ENCODE data around the gene OR52D1. TPM values are rescaled to one million over a fixed set of nuclear protein-coding genes. Genes with fewer than 3 reads are reported as not detected.

OR52D1 gene
- polyA plus RNA-seq, 1 donor from 2014 or later = not detected

DNA sequence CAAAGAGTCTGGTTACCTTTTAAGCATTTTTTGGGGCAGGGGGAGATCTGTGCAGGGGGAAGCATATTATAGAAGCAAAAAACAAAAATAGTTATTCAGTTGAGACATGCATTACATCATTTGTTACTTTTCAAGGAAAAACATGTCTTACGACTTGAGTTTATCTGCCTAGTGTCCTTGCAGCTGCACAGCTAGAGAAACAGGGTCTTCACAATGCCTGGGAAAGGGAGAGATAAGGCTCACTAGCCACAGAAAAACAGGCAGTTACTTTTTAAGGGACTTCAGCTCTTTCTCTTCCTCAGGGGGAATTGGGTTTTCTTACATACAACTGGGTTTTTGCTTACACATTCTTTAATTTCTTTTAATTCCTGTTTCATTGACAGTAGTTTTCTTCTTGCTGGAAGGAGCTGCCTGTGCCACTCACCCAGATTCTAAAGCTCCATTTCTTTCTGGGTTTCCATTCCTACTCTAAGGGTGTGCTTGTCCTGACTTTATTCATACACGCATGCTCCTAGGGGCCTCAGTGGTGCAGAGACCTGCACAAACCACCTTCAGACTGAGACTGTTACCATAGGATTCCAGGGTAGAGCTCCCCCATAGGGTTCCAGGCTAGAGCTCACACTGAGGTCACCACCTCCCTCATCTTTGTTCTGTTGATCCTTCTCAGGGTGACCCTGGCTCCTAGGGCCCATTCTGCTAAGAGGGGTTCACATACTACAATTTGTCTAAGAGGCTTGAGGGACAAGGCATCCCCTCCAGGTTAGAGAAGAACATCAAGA lies 42.8 kb downstream of the OR52D1 start:
- Histone ChIP-seq H3K27me3 (ENCODE audit: insufficient read depth, low read depth, low read length) (no peaks in the 10 kb centered on the region), H3K9ac (ENCODE audit: low read length) (no peak overlapping the region), H3K36me3 (ENCODE audit: insufficient read depth, low read length) (no peaks in the 10 kb centered on the region), H3F3A (ENCODE audit: insufficient read depth, low read length, poor library complexity, severe bottlenecking) (no peaks in the 10 kb centered on the region), H3K9me2 (ENCODE audit: insufficient read depth, low read length) (no peaks in the 10 kb centered on the region), H3K79me2 (replicated peaks; ENCODE audit: insufficient read depth, low read length) (no peaks in the 10 kb centered on the region), H3K4me3 (ENCODE audit: low read length) (no peak overlapping the region), H3K27ac (ENCODE audit: low read length) (no peak overlapping the region), H4K20me1 (ENCODE audit: insufficient read depth) (no peaks in the 10 kb centered on the region), H3K4me2 (ENCODE audit: low read length) (no peak overlapping the region), H2AFZ (ENCODE audit: low read depth, low read length) (no peak overlapping the region), H3K9me3 (ENCODE audit: low read length) (no peaks in the 10 kb centered on the region)
- TF ChIP-seq MXI1 (conservative IDR thresholded peaks at IDR 0.05; ENCODE audit: poor library complexity, severe bottlenecking) (no peak), SMC3 (conservative IDR thresholded peaks at IDR 0.05; ENCODE audit: poor library complexity) (no peak), EP300 (conservative IDR thresholded peaks at IDR 0.05; ENCODE audit: poor library complexity, severe bottlenecking) (no peak), EZH2 (IDR thresholded peaks at IDR 0.05; ENCODE audit: borderline replicate concordance, insufficient read depth, low read length, poor library complexity, severe bottlenecking) (no peak), RAD21 (conservative IDR thresholded peaks at IDR 0.05) (no peak), CTCF (IDR thresholded peaks at IDR 0.05; ENCODE audit: poor library complexity, severe bottlenecking) (no peak), POLR2AphosphoS5 (IDR thresholded peaks at IDR 0.05) (no peak), TAF1 (IDR thresholded peaks at IDR 0.05; ENCODE audit: low read depth) (no peak)
- TF ChIP-seq, protein P1, sequence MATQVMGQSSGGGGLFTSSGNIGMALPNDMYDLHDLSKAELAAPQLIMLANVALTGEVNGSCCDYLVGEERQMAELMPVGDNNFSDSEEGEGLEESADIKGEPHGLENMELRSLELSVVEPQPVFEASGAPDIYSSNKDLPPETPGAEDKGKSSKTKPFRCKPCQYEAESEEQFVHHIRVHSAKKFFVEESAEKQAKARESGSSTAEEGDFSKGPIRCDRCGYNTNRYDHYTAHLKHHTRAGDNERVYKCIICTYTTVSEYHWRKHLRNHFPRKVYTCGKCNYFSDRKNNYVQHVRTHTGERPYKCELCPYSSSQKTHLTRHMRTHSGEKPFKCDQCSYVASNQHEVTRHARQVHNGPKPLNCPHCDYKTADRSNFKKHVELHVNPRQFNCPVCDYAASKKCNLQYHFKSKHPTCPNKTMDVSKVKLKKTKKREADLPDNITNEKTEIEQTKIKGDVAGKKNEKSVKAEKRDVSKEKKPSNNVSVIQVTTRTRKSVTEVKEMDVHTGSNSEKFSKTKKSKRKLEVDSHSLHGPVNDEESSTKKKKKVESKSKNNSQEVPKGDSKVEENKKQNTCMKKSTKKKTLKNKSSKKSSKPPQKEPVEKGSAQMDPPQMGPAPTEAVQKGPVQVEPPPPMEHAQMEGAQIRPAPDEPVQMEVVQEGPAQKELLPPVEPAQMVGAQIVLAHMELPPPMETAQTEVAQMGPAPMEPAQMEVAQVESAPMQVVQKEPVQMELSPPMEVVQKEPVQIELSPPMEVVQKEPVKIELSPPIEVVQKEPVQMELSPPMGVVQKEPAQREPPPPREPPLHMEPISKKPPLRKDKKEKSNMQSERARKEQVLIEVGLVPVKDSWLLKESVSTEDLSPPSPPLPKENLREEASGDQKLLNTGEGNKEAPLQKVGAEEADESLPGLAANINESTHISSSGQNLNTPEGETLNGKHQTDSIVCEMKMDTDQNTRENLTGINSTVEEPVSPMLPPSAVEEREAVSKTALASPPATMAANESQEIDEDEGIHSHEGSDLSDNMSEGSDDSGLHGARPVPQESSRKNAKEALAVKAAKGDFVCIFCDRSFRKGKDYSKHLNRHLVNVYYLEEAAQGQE (IDR thresholded peaks at IDR 0.05; ENCODE audit: borderline replicate concordance) = no peak

- Histone ChIP-seq H4K20me1 (ENCODE audit: insufficient read depth) (no peaks in the 10 kb centered on the region), H3K79me2 (replicated peaks; ENCODE audit: insufficient read depth, low read length) (no peaks in the 10 kb centered on the region), H3K27ac (ENCODE audit: low read length) (no peak overlapping the region), H3K4me2 (ENCODE audit: low read length) (no peak overlapping the region), H3K9me2 (ENCODE audit: insufficient read depth, low read length) (no peaks in the 10 kb centered on the region), H3K36me3 (ENCODE audit: insufficient read depth, low read length) (no peaks in the 10 kb centered on the region), H3K4me3 (ENCODE audit: low read length) (no peak overlapping the region), H3F3A (ENCODE audit: insufficient read depth, low read length, poor library complexity, severe bottlenecking) (no peaks in the 10 kb centered on the region), H2AFZ (ENCODE audit: low read depth, low read length) (no peak overlapping the region), H3K27me3 (ENCODE audit: insufficient read depth, low read depth, low read length) (no peaks in the 10 kb centered on the region), H3K9ac (ENCODE audit: low read length) (no peak overlapping the region), H3K9me3 (ENCODE audit: low read length) (no peaks in the 10 kb centered on the region)
- no peak for TF ChIP-seq CTCF (IDR thresholded peaks at IDR 0.05; ENCODE audit: poor library complexity, severe bottlenecking)
- no peak for TF ChIP-seq POLR2AphosphoS5 (IDR thresholded peaks at IDR 0.05)
- no peak for TF ChIP-seq SMC3 (conservative IDR thresholded peaks at IDR 0.05; ENCODE audit: poor library complexity)
- TF ChIP-seq RAD21 (conservative IDR thresholded peaks at IDR 0.05) = no peak
- no peak for TF ChIP-seq EZH2 (IDR thresholded peaks at IDR 0.05; ENCODE audit: borderline replicate concordance, insufficient read depth, low read length, poor library complexity, severe bottlenecking)
- no peak for TF ChIP-seq EP300 (conservative IDR thresholded peaks at IDR 0.05; ENCODE audit: poor library complexity, severe bottlenecking)
- TF ChIP-seq, protein P1 (IDR thresholded peaks at IDR 0.05; ENCODE audit: borderline replicate concordance) = no peak
- TF ChIP-seq MXI1 (conservative IDR thresholded peaks at IDR 0.05; ENCODE audit: poor library complexity, severe bottlenecking) = no peak
- no peak for TF ChIP-seq TAF1 (IDR thresholded peaks at IDR 0.05; ENCODE audit: low read depth)
These were observed 45.6 kb downstream of the OR52D1 start for GRCh38 chr11:5534046-5534445.
